AG10803 (cell line): ENCODE measurements around the gene OR56A4.

Experiments
- DNase-seq: peaks from one replicate; pipeline ENCODE4 v3.0.0; 2010; ENCODE audit warnings: low read depth
- H3K4me3 ChIP-seq: 2 replicates; pipeline ENCODE4 v1.5.1; 2011; ENCODE audit warnings: mild to moderate bottlenecking, low read length, control low read depth
- TF ChIP-seq, protein P1 (sequence below): conservative IDR thresholded peaks from 2 replicates; pipeline ENCODE4 v1.5.1; 2011; ENCODE audit warnings: mild to moderate bottlenecking, low read length, control low read depth, inconsistent platforms

OR56A4 gene

DNA sequence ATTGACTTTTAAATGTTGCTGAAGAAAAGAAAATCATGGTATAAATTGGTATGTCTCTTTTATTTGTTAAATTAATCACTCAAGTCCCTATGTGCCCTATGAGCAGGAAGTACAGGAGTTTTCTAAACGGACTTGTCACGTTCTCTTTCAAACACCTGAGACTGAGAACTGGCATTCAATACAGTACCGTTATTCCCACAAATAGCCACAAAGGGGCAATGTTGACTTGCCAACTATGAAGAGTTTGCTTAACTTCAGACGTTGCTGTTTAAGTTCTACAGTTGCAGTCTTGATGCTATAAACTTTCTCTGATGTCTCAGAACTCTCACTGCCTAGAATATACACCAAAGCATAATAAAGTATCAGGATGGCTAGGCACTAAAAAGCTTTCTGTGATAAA is 16.2 kb upstream of the OR56A4 start:
- peak; percentile 50 for DNase-seq
- no peak overlapping the region for H3K4me3 ChIP-seq

DNA sequence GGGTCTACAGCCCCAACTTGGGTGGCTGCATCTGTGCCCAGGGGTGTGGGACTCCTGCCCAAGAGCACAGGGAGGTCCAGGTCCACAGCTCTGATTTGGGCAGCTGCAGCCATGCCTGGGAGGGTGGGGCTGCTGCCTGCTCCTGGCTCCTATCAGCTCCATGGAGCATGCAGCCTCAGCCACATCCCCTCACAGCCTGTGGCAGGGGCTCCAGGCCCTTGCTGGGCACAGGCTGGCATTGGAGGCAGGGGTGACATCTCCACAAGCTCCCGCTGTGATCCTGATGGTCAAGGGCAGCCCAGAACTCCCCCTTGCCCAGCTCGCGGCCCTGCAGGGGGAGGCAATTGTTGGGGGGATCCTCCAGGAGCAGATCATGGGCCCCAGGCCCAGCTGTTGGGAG is 6.3 kb upstream of the OR56A4 start:
- no peak overlapping the region for H3K4me3 ChIP-seq
- TF ChIP-seq, protein P1, sequence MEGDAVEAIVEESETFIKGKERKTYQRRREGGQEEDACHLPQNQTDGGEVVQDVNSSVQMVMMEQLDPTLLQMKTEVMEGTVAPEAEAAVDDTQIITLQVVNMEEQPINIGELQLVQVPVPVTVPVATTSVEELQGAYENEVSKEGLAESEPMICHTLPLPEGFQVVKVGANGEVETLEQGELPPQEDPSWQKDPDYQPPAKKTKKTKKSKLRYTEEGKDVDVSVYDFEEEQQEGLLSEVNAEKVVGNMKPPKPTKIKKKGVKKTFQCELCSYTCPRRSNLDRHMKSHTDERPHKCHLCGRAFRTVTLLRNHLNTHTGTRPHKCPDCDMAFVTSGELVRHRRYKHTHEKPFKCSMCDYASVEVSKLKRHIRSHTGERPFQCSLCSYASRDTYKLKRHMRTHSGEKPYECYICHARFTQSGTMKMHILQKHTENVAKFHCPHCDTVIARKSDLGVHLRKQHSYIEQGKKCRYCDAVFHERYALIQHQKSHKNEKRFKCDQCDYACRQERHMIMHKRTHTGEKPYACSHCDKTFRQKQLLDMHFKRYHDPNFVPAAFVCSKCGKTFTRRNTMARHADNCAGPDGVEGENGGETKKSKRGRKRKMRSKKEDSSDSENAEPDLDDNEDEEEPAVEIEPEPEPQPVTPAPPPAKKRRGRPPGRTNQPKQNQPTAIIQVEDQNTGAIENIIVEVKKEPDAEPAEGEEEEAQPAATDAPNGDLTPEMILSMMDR = no peak

More for the DNA sequence above, 16.2 kb upstream of the OR56A4 start:
- TF ChIP-seq, protein P1 = peak; percentile 71

DNA sequence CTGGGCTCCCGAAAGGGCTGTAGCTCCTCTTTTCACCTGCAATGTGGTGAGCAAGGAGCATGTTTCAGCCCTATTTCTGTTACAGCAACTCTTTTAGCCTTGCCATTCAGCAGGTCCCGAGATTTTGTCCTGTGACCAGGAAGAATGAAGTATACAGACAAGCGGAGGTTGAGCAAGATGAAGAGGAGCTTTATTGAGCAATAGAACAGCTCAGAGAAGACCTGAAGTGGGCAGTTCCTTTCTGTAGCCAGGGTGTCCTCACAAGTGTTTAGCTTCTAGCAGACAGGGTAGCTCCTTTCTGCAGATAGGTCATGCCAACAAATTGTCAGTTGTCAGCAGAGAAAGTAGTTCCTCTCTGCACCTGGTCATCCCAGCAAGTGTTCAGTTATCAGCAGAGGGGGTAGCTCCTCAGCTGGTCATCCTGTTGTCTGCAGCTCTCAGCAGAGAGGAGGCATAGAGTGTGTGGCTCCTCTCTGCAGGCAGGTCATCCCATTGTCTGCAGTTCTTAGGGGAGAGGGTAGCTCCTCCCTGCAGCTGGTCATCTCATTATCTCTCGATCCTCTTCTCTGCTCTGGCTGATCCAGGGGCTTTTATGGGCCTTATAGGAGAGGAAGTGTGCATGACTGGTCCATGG is 5.4 kb upstream of the OR56A4 start:
- TF ChIP-seq, protein P1 = no peak
- no peak overlapping the region for H3K4me3 ChIP-seq
- DNase-seq = no peak

More for the DNA sequence above, 6.3 kb upstream of the OR56A4 start:
- no peak for DNase-seq

DNA sequence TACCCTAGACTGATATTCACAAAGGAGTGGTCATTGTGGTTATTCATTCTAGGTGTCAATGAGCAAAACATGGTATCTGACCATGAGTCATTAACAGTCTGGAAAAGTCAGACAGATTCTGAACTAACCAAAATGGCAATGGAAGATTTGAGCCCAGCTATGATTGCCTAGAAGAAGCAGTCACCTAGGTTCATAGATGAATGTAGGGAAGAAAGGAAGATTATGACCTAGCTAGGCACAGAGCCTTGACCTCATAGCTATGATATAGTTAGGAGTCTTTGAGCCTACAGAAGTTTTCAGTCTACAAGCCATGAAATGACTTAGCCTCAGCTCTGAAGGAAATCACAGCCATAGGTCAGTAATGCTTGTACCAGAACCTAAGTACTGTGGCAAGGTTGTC is 351 bp downstream of the OR56A4 start:
- H3K4me3 ChIP-seq = no peak overlapping the region
- TF ChIP-seq, protein P1 = no peak
- DNase-seq = no peak

DNA sequence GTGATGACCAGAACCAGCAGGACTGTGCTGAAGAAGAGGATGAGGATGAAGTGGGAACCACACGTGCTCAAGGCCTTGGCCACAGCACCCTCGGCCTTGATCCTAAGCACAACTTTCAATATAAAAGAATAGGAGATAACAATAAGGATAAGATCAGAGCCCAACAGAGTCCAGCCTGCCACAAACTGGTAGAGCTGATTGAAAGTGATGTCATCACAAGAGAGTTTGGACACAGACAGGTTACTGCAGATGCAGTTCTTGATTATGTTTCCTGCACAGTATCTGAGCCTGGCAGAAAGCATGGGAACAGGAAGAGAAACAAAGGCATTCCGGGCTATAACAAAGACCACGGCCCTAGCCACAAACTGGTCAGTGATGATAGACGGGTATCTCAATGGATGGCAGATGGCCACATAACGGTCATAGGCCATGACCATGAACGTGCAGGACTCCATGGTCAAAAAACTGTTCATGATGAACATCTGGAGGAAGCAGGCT is 4.5 kb downstream of the OR56A4 start:
- DNase-seq = no peak
- TF ChIP-seq, protein P1 = no peak
- no peak overlapping the region for H3K4me3 ChIP-seq

DNA sequence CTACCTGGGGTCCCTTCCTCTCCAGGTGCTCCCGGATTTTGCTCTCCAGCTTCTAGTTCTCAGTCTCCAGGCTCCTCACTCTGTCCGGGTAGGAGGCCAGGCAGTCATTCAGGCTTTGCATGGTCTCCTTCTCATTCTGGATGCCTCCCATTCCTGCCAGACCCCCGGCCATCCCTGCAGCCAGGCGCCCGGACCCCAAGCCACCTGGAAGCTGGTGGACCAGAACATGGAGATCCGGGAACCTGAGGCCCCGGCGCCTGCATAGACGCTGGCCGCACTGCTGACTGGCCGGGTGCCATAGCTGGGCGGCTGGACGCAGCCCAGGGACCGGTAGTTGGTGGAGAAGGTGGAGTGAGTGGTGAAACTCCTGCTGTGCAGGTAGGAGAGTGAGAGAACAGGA is 12.0 kb downstream of the OR56A4 start:
- no peak for DNase-seq
- no peak overlapping the region for H3K4me3 ChIP-seq
- TF ChIP-seq, protein P1 = no peak

DNA sequence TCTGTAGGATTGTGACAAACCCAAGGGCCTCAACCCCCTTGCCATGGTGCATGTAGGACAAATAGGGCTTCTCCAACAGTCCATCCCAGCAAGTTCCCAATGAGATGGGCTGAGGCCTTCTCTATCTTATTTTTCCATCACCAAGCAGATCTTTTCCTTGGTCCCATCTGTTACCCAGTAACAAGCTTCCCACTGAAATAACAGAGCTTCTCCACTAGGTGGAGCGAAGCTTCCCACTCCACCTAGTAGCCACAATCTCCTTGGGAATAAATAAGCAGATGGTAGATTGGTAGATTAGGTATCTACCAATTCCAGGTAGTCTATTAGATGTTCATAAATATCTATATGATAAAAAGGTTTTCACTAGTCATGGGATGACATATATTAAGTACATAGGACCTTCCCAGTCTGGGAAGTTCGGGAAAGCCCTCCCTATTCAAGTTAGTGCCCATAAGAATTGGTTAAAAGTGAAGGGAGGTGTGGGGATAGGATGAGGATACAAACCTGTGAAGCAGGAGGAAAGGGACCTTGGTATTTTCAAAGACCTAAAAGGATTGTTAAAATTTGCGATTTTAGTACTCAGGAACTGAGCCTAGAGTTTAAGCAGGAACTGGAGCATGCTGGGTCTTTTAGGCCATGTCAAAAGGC is 14.0 kb downstream of the OR56A4 start:
- DNase-seq = peak; percentile 26
- TF ChIP-seq, protein P1 = peak; percentile 67
- no peak overlapping the region for H3K4me3 ChIP-seq
